Mesothelial cell of epicardium (in vitro differentiated cells): Measurements from ENCODE around the gene CLCN4. TPM values are rescaled to one million over a fixed set of nuclear protein-coding genes. Genes with fewer than 3 reads are reported as not detected.

ENCODE experiments used
- DNase-seq, 2 experiments: peaks; one replicate each; pipeline ENCODE4 v3.0.0; 2021; ENCODE audit warnings: low spot score in 2 of 2; ENCODE audit not compliant: unreplicated experiment in 2 of 2
- H3K27ac Mint-ChIP-seq: 2 replicates; pipeline ENCODE4 v1.8.0; 2021; ENCODE audit warnings: mixed read lengths
- H3K27me3 Mint-ChIP-seq: 2 replicates; pipeline ENCODE4 v1.8.0; 2021; ENCODE audit warnings: low read depth, mixed read lengths
- H3K36me3 Mint-ChIP-seq: 2 replicates; pipeline ENCODE4 v1.8.0; 2021; ENCODE audit warnings: mixed read lengths
- H3K4me1 Mint-ChIP-seq: 2 replicates; pipeline ENCODE4 v1.8.0; 2021; ENCODE audit warnings: mixed read lengths
- H3K4me3 Mint-ChIP-seq: 2 replicates; pipeline ENCODE4 v1.8.0; 2021; ENCODE audit warnings: mild to moderate bottlenecking, moderate library complexity, mixed read lengths
- H3K9me3 Mint-ChIP-seq: 2 replicates; pipeline ENCODE4 v1.8.0; 2021; ENCODE audit warnings: mixed read lengths
- total RNA-seq: library from RNA; stranded (reverse); gene quantifications from 3 replicates; pipeline ENCODE4 v1.2.1, GENCODE V29; 2021
- TF ChIP-seq, protein P1 (sequence below): fragments of 200-600 bp; sonication (generic); IDR thresholded peaks from one replicate; pipeline ENCODE4 v1.5.0; 2021; ENCODE audit warnings: antibody characterized with exemption; ENCODE audit not compliant: unreplicated experiment

The CLCN4 gene
- total RNA-seq, 1 donor from 2014 or later: 8.6 TPM

DNA sequence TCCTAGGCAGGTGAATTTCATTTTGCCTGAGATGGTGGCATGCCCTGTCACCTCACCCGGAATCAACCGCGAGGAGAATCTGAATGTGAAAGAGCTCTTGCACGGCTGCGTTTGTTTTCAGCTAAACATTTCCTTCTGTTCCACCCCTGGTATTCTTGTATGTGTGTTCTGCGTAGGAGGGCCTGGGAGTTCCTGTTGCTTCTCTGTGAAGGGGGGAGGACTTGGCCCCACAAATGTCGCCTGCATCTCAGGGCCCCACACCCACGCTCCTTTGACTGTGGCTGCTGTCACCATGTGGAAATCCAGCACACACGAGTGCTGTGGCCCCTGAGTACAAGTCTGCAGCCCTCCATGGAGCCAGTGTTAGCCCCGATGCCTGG, 45.8 kb upstream of the CLCN4 start:
- H3K27ac Mint-ChIP-seq: no peak overlapping the region
- peaks cover 14% of the 10 kb centered on the region for H3K9me3 Mint-ChIP-seq
- TF ChIP-seq, protein P1, sequence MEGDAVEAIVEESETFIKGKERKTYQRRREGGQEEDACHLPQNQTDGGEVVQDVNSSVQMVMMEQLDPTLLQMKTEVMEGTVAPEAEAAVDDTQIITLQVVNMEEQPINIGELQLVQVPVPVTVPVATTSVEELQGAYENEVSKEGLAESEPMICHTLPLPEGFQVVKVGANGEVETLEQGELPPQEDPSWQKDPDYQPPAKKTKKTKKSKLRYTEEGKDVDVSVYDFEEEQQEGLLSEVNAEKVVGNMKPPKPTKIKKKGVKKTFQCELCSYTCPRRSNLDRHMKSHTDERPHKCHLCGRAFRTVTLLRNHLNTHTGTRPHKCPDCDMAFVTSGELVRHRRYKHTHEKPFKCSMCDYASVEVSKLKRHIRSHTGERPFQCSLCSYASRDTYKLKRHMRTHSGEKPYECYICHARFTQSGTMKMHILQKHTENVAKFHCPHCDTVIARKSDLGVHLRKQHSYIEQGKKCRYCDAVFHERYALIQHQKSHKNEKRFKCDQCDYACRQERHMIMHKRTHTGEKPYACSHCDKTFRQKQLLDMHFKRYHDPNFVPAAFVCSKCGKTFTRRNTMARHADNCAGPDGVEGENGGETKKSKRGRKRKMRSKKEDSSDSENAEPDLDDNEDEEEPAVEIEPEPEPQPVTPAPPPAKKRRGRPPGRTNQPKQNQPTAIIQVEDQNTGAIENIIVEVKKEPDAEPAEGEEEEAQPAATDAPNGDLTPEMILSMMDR: no peak
- H3K36me3 Mint-ChIP-seq: peaks cover 11% of the 10 kb centered on the region
- no peaks in the 10 kb centered on the region for H3K27me3 Mint-ChIP-seq
- H3K4me1 Mint-ChIP-seq: peaks cover 13% of the 10 kb centered on the region
- no peak overlapping the region for H3K4me3 Mint-ChIP-seq
- DNase-seq: no peak

DNA sequence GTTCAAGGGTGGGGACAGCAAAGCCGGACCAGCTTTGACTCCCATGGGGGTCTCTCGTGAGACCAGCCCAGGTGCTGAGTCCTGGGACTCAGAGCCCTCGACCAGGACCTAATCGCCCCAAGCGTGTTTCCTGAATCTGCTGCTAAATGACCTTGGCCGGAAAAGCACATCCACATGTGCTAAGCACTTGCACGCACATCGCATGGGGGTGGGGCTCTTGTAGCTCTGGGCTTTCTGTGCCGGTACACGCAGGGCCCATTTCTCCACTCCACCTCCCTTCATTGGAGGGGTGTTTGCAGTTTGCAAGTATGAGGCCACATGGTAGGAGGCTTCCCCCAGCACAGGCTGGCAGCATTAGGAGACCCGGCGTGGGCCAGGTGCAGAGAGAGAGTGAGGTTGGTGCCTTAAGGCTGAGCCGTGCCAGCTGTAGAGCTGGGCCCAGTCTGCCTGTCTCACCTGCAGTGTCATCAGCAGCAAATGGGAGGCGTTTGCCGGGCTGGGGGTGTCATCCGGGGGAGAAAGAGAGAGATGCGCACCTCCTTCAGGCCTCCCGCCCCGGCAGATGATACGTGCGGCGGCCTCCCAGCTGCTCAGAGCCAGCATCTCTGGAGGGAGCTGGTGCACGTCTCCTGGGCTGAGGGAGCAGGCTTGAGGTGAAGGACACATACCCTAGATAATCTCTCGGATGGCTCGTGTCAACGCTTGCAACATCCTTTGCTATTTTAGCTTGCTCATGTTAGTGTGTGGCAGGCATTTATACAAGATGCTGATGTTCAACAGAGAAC, 45.2 kb upstream of the CLCN4 start:
- Mint-ChIP-seq H3K9me3 (peaks cover 15% of the 10 kb centered on the region), H3K27ac (no peak overlapping the region)

DNA sequence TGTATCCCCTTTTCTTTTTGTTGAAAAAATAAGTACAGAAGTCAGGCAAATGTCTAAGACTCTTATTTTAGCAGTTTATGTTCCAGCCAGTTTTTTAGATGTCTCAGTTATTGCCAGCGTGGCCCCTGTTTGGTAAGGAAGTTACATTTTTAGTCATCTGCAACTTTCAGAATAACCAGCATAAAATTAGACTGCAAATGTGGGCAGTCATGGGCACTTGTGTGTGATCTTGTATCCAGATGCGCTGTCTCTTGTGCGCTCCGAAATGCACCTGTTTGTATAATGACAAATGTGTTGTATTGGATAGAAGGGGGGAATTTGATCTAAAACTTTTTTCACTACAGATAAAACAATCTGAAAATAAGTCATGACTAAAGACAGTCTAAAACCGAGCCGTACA, 44.3 kb upstream of the CLCN4 start:
- H3K27me3 Mint-ChIP-seq: no peaks in the 10 kb centered on the region
- DNase-seq: no peak
- H3K4me3 Mint-ChIP-seq: no peak overlapping the region
- H3K36me3 Mint-ChIP-seq: peaks cover 17% of the 10 kb centered on the region
- H3K27ac Mint-ChIP-seq: no peak overlapping the region
- TF ChIP-seq, protein P1: no peak
- peaks cover 8% of the 10 kb centered on the region for H3K4me1 Mint-ChIP-seq
- peaks cover 15% of the 10 kb centered on the region for H3K9me3 Mint-ChIP-seq

More for the DNA sequence above, 45.2 kb upstream of the CLCN4 start:
- H3K27me3 Mint-ChIP-seq: no peaks in the 10 kb centered on the region
- no peak for DNase-seq
- TF ChIP-seq, protein P1: no peak
- peaks cover 16% of the 10 kb centered on the region for H3K36me3 Mint-ChIP-seq
- no peak overlapping the region for H3K4me3 Mint-ChIP-seq
- peaks cover 13% of the 10 kb centered on the region for H3K4me1 Mint-ChIP-seq

- H3K9me3 Mint-ChIP-seq: peaks cover 24% of the 10 kb centered on the region
- no peak overlapping the region for H3K4me3 Mint-ChIP-seq
- H3K27ac Mint-ChIP-seq: no peak overlapping the region
- TF ChIP-seq, protein P1: no peak
- no peak for DNase-seq
- H3K4me1 Mint-ChIP-seq: no peaks in the 10 kb centered on the region
- H3K36me3 Mint-ChIP-seq: peaks cover 36% of the 10 kb centered on the region
- no peaks in the 10 kb centered on the region for H3K27me3 Mint-ChIP-seq
These were observed 41.7 kb upstream of the CLCN4 start for GRCh38 chrX:10115082-10115481.

GRCh38 chrX:10117301-10117700, 39.5 kb upstream of the CLCN4 start:
- Mint-ChIP-seq H3K27me3 (no peaks in the 10 kb centered on the region), H3K27ac (no peak overlapping the region), H3K9me3 (peaks cover 37% of the 10 kb centered on the region), H3K36me3 (peaks cover 50% of the 10 kb centered on the region), H3K4me1 (no peaks in the 10 kb centered on the region), H3K4me3 (no peak overlapping the region)
- no peak for DNase-seq
- TF ChIP-seq, protein P1: no peak
